ENCODE results near the gene RNF44. TPM values are rescaled to one million over a fixed set of nuclear protein-coding genes. Genes with fewer than 3 reads are reported as not detected.
A peak's percentile ranks its signal among the peaks of the same experiment; 100 is the strongest.
"Not testable (repeated sequence)": the region's sequence is repeated elsewhere in the genome, so short reads cannot be mapped to it uniquely, and the experiment has no call there.

RNF44 gene
- total RNA-seq, 1 experiment from 2014 or later, result 18.7 TPM

DNA sequence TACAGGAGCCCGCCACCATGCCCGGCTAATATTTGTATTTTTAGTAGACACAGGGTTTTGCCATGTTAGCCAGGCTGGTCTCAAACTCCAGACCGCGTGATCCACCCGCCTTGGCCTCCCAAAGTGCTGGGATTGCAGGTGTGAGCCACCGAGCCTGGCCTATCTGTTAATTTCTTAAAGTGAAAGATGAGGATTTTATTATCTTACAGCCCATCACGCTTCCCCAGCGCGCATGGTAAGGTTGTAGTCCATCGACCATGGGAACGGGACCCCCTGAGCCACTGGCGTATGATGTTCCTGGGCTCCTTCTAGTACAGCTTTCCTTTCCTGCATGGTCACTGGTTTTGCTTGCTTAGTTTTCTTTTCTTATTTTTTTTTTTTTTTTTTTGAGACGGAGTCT, 20.6 kb upstream of the RNF44 start:
- in situ Hi-C loops (cut with HindIII; ENCODE audit: low pct_unique_long_range_greater_than_20kb, low sequenced_read_pairs), result no loop called here
- DNase-seq (ENCODE audit: low read depth), result no peak

DNA sequence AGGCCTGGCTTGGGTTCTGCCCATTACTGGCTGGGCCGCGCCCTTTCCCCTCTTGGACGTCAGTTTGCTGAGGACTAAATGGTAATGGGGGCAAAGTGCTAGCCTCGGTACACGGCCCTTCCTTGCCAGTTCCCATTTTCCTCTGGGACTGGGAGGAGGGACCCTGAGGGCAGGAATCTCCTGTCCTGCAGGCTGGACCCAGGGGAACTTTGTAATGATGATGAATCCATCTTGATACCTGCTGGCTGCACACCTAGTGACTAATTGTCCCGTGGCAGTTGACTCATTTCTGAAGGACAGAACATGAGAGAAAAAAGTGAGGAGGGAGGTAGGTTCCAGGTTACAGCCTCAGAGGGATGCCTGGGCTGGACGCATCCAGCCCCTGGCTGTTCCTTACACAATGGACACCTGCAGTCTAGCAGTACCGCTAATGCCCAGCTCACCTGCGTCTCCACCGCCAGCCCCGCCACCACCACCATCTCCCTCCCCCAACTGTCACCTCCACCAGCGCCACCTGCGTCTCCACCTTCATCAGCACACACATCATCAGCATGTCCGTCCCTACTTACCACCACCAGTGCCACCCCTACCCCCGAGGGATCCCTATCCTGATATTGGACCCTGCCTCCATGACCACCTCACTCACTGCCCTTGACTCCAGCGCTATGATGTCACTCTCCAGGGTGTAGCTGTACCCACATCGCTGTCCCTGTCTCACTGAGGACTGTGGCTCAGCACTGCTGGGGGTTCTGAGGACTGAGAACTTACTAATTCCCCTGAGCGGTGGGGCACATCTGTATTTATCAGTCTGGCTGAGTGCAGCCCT, 16.3 kb upstream of the RNF44 start:
- peak; percentile 86 for DNase-seq (ENCODE audit: low read depth)
- in situ Hi-C loops (cut with HindIII; ENCODE audit: low pct_unique_long_range_greater_than_20kb, low sequenced_read_pairs), result no loop called here

DNA sequence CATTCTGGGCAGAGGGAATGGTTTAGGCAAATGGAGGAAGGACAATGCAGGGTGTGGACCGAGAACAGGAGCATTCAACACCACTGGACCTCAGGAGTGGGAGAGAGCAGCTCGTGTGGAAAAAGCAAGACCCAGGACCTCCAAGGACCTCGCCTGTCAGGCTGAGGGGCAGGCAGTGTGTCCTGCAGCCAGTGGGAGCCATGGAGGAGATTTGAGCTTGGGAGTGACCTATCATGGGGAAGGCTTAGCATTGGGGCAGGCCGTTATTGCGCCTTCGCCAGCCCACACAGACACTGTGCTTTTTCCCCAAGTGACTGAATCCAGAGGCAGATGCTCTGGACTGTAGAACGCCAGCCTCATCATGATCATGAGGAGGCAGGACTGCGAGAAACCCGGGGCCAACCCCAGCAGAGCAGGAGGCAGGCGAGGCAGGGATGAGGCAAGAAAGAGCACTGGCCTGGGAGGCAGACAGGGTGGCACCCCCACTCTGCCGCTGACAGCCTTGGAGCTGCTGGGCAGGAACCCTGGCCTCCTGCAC, 15.2 kb upstream of the RNF44 start:
- DNase-seq (ENCODE audit: low read depth), result no peak
- in situ Hi-C loops (cut with HindIII; ENCODE audit: low pct_unique_long_range_greater_than_20kb, low sequenced_read_pairs), result no loop called here

DNA sequence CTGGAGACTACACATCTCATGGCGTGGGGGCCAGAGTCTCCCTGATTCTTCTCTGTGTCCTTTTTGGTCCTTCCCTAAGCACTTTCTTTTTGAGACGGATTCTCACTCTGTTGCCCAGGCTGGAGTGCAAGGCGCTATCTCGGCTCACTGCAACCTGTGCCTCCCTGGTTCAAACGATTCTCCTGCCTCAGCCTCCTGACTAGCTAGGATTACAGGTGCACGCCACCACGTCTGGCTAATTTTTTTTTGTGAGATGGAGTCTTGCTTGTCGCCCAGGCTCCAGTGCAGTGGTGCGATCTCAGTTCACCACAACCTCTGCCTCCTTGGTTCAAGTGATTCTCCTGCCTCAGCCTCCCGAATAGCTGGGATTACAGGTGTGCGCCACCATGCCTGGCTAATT, 13.7 kb upstream of the RNF44 start:
- DNase-seq (ENCODE audit: low read depth); in situ Hi-C loops (cut with HindIII; ENCODE audit: low pct_unique_long_range_greater_than_20kb, low sequenced_read_pairs): not testable (repeated sequence)

DNA sequence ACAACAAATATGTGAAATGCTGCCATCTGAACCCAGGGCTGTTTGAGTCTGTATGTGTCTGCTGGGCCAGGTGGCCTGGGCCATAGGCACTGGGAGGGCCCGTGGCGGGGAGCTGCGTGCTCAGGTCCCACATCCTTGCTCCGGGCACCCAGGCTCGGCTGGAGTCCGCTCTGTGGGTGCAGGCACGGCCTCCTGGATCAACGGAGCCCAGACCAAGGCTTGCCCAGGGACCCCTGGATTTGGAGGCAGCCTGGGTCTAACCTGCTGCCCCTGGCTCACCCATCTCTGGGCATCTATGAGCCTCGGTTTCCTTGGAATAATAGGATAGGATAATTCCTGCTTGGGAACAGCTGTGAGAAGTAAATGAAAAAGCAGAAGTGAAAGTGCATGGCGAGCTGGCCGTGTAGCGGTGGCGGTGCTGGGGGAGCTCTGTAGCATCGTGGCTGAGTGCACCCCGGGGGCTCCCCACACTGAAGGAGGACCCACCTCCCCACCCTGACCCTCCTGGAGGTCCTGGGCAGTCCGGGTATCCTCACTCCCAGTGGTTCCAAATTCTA, 13.2 kb upstream of the RNF44 start:
- no peak for DNase-seq (ENCODE audit: low read depth)
- in situ Hi-C loops (cut with HindIII; ENCODE audit: low pct_unique_long_range_greater_than_20kb, low sequenced_read_pairs), result no loop called here

DNA sequence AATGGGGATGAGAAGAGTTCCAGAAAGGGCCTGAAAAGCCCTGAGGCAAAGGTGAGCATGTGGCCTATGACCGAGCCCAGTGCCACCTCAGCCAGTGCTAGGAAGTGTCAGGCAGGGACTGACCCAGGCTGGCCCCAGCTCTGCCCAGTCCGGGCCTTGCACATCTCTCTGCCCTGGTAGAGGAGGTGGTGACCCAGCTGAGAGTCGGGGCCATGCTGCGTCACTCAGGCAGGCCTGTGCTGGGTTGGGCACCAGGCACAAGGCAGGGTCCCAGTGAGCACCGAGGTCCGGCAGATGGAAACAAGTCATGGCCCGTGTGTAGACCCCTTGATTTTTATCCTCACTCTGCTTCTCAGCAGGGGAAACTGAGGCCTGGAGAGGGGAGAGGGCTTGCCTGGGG, 12.7 kb upstream of the RNF44 start:
- no peak for DNase-seq (ENCODE audit: low read depth)
- in situ Hi-C loops (cut with HindIII; ENCODE audit: low pct_unique_long_range_greater_than_20kb, low sequenced_read_pairs), result no loop called here

DNA sequence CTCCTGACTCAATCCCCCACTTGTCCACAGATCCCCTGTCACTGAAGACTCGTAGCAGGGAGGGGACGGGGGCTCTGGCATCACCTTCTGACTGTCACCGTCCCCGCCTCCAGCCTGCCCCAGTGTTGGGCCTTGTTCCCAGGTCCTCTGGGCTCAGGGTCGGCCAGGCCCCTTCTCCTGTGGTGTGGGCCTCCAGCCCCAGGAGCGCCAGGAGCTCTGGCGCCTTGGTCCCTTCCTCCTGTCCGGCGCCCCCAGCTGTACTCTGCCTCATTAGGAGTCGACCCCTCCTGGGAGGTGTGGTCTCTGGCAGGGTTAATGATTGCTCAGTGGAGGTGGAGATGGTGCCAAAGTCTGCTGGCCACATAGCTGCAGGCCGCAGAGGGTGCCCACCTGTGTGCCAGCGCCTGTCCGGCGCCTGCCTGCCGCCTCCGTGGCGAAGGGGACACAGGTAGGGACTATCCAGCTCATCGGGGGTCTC, 11.8 kb upstream of the RNF44 start, which contains the start of gene CDHR2:
Gene CDHR2 (plus strand): TSS at position 376 of the 478 bp plus-strand sequence. CDS start 16,011 bp downstream, outside the sequence.
- in situ Hi-C loops (cut with HindIII; ENCODE audit: low pct_unique_long_range_greater_than_20kb, low sequenced_read_pairs), result no loop called here
- DNase-seq (ENCODE audit: low read depth), result peak; percentile 42

DNA sequence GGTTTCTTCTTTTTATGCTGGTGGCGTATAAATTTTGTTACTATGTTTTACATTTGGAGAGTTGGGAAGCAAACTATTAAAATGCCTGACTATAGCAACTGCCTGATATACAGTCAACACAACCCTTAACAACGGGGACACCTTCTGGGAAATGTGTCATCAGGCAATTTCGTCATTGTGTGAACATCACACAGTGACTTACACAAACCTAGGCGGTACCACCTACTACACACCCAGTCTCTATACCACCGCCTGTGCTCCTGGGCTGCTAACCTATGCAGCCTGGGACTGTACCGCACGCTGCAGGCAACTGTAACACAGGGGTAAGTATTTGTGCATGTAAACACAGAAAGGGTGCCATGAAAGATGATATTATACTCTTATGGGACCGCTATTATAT, 10.6 kb upstream of the RNF44 start:
- in situ Hi-C loops (cut with HindIII; ENCODE audit: low pct_unique_long_range_greater_than_20kb, low sequenced_read_pairs), result no loop called here
- peak; percentile 45 for DNase-seq (ENCODE audit: low read depth)

DNA sequence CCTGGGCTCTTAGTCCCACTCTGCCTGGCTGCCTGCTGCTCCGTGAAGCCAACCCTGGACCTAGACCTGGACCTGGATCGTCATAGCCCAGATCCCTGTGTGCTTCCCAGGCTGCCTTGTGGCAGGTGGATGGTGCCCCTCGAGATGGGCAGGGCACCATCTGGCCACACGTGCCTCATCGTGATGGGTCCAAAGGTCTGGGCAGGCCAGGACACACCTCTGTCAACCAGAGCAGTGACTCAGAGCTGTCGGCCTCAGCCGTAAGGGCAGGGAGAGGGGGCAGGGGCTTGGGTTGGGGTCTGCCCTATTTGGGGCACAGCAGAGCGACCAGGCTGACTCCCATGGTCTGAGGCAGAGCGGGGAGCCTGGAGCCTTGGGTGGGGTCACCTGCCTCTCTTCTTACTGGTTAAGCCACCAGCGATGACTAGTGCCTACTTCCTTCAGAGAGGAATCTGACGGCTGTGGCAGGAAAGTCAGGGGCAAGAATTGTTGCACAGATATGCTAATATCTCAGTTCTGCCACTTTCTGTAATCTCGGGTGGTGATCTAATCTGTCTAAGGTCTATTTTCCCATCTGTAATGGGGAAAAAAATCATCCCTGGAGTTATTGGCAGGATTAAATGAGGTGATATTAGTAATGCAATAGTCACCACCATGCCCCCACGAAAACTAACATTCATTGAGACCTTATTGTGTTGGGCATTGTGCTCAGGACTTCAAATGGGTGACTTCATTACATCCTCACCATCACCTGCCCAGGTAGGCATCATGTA, 8.7 kb upstream of the RNF44 start:
- peak; percentile 54 for DNase-seq (ENCODE audit: low read depth)
- in situ Hi-C loops (cut with HindIII; ENCODE audit: low pct_unique_long_range_greater_than_20kb, low sequenced_read_pairs), result no loop called here

DNA sequence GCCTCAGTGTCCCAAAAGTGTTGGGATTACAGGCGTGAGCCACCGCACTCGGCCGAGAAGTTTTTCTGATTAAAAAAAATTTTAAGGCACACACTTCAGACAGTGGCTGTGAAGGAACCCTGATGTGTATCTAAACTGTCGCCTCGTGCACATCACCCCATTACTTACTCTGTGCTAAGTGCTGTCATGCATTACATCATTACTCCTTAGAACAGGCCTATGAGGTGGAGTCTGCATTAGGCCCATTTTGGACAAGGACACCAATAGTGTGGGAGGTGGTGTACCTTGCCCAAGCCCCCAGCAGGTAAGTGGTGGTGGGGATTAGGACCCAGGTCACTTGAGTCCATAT, 8.2 kb upstream of the RNF44 start:
- in situ Hi-C loops (cut with HindIII; ENCODE audit: low pct_unique_long_range_greater_than_20kb, low sequenced_read_pairs), result no loop called here
- no peak for DNase-seq (ENCODE audit: low read depth)

DNA sequence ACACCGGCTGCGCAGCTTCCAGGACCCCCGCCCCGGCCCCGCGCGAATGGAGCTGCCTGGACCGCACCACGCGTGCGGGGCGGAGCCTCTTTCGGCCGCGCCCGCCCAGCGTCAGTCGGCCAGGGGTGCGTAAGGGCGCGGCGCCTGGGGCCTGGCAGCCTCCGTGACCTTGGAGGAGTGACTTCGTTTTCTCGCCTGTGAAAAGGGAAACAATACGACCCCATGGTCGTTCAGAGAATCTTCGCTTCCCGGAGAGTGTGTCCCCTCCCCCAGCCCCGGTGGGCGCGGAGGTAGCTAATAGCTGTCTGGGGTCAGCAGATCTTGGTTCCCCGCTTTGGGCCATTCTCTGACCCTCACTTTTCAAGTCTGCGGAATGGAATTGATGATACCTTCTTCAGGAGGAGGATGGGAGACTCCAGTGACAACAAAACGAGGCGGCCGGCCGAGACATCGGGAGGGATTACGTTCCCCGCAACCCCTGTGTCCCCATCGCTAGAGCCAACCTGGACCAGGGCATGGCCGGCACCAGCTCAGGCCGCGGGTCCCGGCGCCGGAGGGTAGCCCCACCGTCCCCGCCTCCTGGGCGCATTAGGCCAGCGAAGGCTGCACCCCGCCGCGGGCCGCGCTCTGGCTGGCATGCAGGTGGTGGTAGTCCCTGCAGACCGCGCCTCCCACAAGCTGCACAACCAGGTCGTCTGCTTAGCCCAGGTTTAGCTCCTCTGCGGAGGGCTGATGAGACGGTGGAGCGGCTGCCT, 6.4 kb upstream of the RNF44 start:
- peak; percentile 72 for DNase-seq (ENCODE audit: low read depth)

DNA sequence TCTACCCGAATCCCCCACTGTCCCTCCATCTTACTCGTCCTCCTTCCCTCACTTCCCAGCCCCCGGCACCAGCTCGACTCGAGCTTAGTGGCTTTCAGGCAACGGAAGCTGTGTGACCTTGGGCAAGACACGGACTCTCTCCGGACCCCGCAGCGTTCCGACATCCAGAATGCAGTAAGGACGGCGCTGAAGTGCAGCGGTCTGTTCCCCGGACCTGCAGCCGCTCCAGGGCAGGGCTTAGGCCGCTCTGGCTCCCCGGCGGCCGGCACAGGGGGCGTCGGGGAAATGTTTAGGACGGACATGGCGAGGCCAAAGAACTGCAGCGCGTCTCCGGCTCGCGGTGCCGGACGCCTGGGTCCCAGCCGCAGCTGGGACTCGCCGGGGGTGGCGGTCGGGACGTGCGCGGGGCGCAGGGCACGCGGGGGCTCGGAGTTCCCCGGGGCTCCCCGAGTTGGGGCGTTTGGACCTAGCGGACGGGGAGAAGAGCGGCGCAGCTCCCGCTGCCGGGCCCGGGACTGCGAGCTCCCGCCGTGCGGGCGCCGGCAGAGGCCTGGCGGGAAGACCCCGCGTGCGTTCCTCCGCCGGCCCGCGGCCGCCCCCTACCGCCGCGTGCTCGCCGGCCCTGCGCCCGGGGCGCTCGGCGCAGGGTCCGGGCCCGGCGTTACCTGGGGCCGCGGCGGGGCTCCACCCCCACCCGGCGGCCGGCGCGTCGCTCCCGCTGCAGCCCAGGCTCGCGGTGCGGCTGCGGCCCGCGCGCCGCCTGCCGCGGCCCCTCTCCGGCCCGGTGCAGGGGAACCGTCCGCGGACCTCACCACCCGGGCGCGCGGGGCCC, 5.6 kb upstream of the RNF44 start:
- DNase-seq (ENCODE audit: low read depth), result peak; percentile 38
- in situ Hi-C loops (cut with HindIII; ENCODE audit: low pct_unique_long_range_greater_than_20kb, low sequenced_read_pairs), result no loop called here

More for the DNA sequence above, 6.4 kb upstream of the RNF44 start:
- in situ Hi-C loops (cut with HindIII; ENCODE audit: low pct_unique_long_range_greater_than_20kb, low sequenced_read_pairs), result no loop called here

DNA sequence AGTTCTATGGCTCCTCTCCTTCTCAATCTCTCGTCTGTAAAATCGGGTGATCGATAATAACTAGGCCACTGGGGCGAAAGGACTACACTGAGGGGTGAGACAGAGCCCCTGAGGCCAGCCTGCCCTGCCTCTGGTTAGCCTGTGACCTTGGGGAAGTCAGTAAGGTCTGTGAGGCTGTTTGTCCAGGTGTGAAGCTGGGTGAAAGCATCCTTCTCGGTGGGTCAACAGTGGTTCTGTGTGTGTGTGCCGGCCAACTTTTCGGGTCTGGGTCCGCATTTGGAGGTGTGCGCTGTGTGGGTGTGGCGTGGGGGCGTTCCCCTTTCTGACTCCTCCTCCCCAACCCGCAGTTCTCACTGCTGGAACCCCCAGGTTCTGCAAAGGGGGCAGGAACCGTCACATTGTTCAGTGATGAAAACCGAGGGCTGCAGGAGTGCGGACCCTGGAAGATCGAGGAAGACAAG, 5.0 kb upstream of the RNF44 start:
- DNase-seq (ENCODE audit: low read depth), result no peak
- in situ Hi-C loops (cut with HindIII; ENCODE audit: low pct_unique_long_range_greater_than_20kb, low sequenced_read_pairs), result no loop called here

DNA sequence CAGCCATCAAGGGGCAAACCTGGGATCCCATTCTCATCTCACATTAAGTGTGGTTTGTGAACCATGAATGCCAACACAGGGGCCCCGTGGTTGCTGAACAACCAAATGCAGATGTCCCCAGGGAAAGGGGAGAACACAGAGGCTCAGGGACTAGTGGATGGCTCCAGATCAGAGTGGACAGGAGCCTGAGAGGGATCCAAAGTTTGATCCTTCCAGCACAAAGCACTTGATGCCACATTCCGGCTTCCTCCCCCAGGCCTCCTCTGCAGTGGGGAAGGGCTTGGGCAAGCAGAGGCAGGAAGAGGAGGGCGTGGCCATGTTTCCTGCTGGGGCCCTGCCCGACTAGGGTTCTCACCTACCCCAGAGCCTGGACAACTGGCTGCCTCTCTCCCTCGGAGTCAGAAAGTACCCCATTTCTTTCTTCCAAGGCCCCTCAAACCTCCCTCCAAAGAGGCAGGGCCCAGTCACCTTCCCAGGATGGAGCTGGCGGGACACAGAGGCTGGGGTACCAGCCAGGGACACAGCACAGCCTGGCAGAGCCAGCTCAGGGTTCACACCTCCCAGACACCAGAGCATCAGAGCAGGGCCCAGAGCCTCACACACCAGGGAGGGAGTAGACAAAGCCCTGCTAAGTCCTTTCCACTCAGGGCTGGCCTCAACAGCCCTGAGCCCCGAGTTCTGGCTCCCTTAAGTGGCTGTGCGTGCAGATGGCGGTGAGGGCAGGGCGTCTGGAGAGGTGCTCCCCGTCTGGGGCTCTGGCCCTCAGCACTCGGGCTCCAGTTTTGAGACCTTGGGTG, 4.3 kb upstream of the RNF44 start:
- in situ Hi-C loops (cut with HindIII; ENCODE audit: low pct_unique_long_range_greater_than_20kb, low sequenced_read_pairs), result no loop called here
- DNase-seq (ENCODE audit: low read depth), result peak; percentile 47

DNA sequence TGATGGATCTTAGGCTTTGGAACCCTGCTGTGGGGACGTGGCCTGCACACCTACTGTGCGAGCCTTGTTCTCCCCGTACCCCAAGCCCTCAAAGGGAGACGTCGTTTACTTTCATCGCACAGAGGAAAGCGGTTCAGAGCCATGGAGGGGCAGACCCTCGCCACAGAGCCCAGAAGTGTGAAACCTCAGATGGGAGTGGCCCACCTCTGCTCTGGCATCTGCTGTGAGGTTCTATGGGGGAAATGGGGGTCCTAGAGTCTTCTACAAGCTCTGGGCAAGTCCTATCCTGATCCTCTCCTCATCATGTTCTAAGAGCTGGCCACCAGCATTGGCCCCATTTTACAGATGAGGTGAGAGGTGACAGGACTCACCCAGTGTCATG, 3.7 kb upstream of the RNF44 start:
- no peak for DNase-seq (ENCODE audit: low read depth)
- in situ Hi-C loops (cut with HindIII; ENCODE audit: low pct_unique_long_range_greater_than_20kb, low sequenced_read_pairs), result no loop called here

DNA sequence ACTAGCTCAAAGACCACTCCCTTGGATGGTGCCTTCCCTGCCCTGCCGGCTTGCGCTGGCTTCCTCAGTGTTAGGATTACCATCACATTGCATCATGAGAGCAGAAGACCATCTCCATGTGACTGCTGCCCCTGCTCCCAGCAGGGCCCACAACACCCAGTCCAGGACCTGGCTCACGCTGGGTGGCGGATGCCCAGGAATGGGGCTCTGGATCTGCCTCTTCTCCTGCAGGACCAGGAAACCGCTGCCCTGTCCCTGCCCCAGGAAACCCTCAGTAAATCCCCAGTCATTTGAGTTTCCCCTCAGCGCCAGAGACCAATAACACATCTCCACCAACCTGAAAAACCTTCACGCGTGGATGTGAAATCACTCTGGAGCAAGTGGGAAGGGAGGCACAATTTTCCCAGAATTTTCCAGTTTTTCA, 3.3 kb upstream of the RNF44 start:
- in situ Hi-C loops (cut with HindIII; ENCODE audit: low pct_unique_long_range_greater_than_20kb, low sequenced_read_pairs), result no loop called here
- no peak for DNase-seq (ENCODE audit: low read depth)

DNA sequence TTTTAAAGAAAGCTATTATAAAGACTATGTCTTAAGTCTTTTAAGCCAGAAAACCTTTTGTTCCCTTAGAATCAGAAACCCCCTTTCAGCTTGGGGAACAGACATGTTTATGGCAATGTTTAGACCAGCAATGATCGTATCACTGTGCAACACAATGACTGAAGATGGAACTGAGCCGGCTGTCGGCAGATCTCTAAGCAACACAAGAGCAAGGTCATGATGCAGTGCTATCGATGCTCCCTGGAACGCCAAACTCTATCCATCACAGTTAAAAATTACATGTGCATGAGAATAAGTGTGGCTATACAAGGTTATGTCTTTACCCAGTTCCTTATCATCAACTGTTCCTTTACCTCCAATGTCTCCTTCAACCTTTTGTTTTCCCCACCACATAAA, 1.8 kb upstream of the RNF44 start:
- DNase-seq (ENCODE audit: low read depth), result no peak
- in situ Hi-C loops (cut with HindIII; ENCODE audit: low pct_unique_long_range_greater_than_20kb, low sequenced_read_pairs), result no loop called here
